HepG2 (cell line): ENCODE measurements around the gene APOC4. TPM values are rescaled to one million over a fixed set of nuclear protein-coding genes. Genes with fewer than 3 reads are reported as not detected.

ENCODE experiments used
- DPF2 ChIP-seq: sonication (generic); formaldehyde crosslinking; IDR thresholded peaks from 2 replicates; pipeline ENCODE4 v1.4.0; 2020; ENCODE audit warnings: mild to moderate bottlenecking, low read depth, missing genetic modification reagents, borderline replicate concordance
- HINFP ChIP-seq: sonication (generic); formaldehyde crosslinking; IDR thresholded peaks from 2 replicates; pipeline ENCODE4 v1.4.0; 2020; ENCODE audit warnings: low read depth, mild to moderate bottlenecking, missing genetic modification reagents
- MED13 ChIP-seq: sonication (generic); formaldehyde crosslinking; IDR thresholded peaks from 2 replicates; pipeline ENCODE4 v1.5.0; 2020; ENCODE audit warnings: missing genetic modification reagents
- RNF219 ChIP-seq: sonication (generic); formaldehyde crosslinking; IDR thresholded peaks from 2 replicates; pipeline ENCODE4 v1.5.0; 2020; ENCODE audit warnings: mild to moderate bottlenecking, missing genetic modification reagents
- SOX13 ChIP-seq, 3 experiments: fragments of 450-650 bp in 1 of 3; sonication (generic) in 1 of 3; formaldehyde crosslinking in 1 of 3; IDR thresholded peaks in 2 of 3; conservative IDR thresholded peaks in 1 of 3; 2 replicates each; pipeline versions ENCODE4 v1.5.0 to v1.6.1; 2016 to 2020; ENCODE audit warnings: antibody characterized with exemption in 1 of 3, mild to moderate bottlenecking in 1 of 3, missing compliant biosample characterization in 1 of 3, missing genetic modification reagents in 1 of 3, moderate library complexity in 1 of 3
- ZNF33A ChIP-seq: sonication (generic); formaldehyde crosslinking; IDR thresholded peaks from 2 replicates; pipeline ENCODE4 v1.5.1; 2020; ENCODE audit warnings: missing genetic modification reagents, mild to moderate bottlenecking, moderate library complexity, borderline replicate concordance
- polyA plus RNA-seq, 8 experiments: library from polyadenylated mRNA; depleted of rRNA in 3 of 8; stranded (reverse) in 7 of 8; unstranded in 1 of 8; fragments of >200 nt; fragmentation: Illumina TruSeq in 4 of 8; extraction: Trizol in 4 of 8; gene quantifications; 2 replicates each; pipeline versions ENCODE4 v1.2.1 to v1.2.3, GENCODE V29; 2011 to 2016; ENCODE audit warnings: low read depth in 4 of 8, missing spikeins in 1 of 8, mixed read lengths in 1 of 8; ENCODE audit not compliant: insufficient read depth in 1 of 8
- total RNA-seq, 5 experiments: library from RNA; depleted of rRNA; stranded (reverse); fragments of >200 nt; fragmentation: Illumina TruSeq; extraction: Trizol; gene quantifications; 2 replicates each; pipeline ENCODE4 v1.2.3, GENCODE V29; 2016; ENCODE audit warnings: low read depth in 1 of 5

APOC4 gene
- total and polyA plus RNA-seq, 2 of the 13 experiments (the other 11 are each of a cell fraction or from before 2014, with no cell fraction given), result 0.46 TPM; not detected in 1

- TF ChIP-seq RNF219 (CRISPR knock-in tag), result no peak
- TF ChIP-seq DPF2 (CRISPR knock-in tag), result no peak
- TF ChIP-seq SOX13 (IDR thresholded peaks at IDR 0.05), result no peak
- no peak for TF ChIP-seq SOX13 (CRISPR knock-in tag; conservative IDR thresholded peaks at IDR 0.05 in 1 of 2, IDR thresholded peaks at IDR 0.05 in 1 of 2)
- TF ChIP-seq MED13 (CRISPR knock-in tag), result no peak
- no peak for TF ChIP-seq HINFP (CRISPR knock-in tag)
- TF ChIP-seq ZNF33A, result no peak
Observed at GRCh38 chr19:44993926-44994537, 52.0 kb downstream of the APOC4 start (continued).

Other genes starting within 250 kb of the APOC4 start
- gene CEACAM16, start 243.1 kb upstream of the APOC4 start, total RNA-seq (2016; rRNA removed; fragmentation: Illumina TruSeq; extraction: Trizol), result not detected in 2 replicates
- gene CEACAM16, start 243.1 kb upstream of the APOC4 start, polyA plus RNA-seq (2011; rRNA removed), result not detected in 2 replicates
- 2.0 and 4.0 TPM in 2 replicates for gene BCL3, start 193.5 kb upstream of the APOC4 start, total RNA-seq (2016; rRNA removed; fragmentation: Illumina TruSeq; extraction: Trizol)
- gene BCL3, start 193.5 kb upstream of the APOC4 start, polyA plus RNA-seq (2011; rRNA removed), result 2.3 and 2.6 TPM in 2 replicates
- gene CBLC, start 164.3 kb upstream of the APOC4 start, total RNA-seq (2016; rRNA removed; fragmentation: Illumina TruSeq; extraction: Trizol), result 1.1 and 1.8 TPM in 2 replicates
- 2.6 and 4.3 TPM in 2 replicates for gene CBLC, start 164.3 kb upstream of the APOC4 start, polyA plus RNA-seq (2011; rRNA removed)
- gene BCAM, start 133.1 kb upstream of the APOC4 start, total RNA-seq (2016; rRNA removed; fragmentation: Illumina TruSeq; extraction: Trizol), result 30.6 and 51.2 TPM in 2 replicates
- 62.7 and 68.0 TPM in 2 replicates for gene BCAM, start 133.1 kb upstream of the APOC4 start, polyA plus RNA-seq (2011; rRNA removed)
- 32.7 and 75.4 TPM in 2 replicates for gene NECTIN2, start 95.9 kb upstream of the APOC4 start, total RNA-seq (2016; rRNA removed; fragmentation: Illumina TruSeq; extraction: Trizol)
- gene NECTIN2, start 95.9 kb upstream of the APOC4 start, polyA plus RNA-seq (2011; rRNA removed), result 114 and 164 TPM in 2 replicates
- 84.5 and 110 TPM in 2 replicates for gene TOMM40, start 51.0 kb upstream of the APOC4 start, total RNA-seq (2016; rRNA removed; fragmentation: Illumina TruSeq; extraction: Trizol)
- gene TOMM40, start 51.0 kb upstream of the APOC4 start, polyA plus RNA-seq (2011; rRNA removed), result 72.0 and 80.8 TPM in 2 replicates
- 458 and 1,328 TPM in 2 replicates for gene APOE, start 36.4 kb upstream of the APOC4 start, total RNA-seq (2016; rRNA removed; fragmentation: Illumina TruSeq; extraction: Trizol)
- gene APOE, start 36.4 kb upstream of the APOC4 start, polyA plus RNA-seq (2011; rRNA removed), result 1,470 and 1,944 TPM in 2 replicates
- 417 and 600 TPM in 2 replicates for gene APOC1, start 27.6 kb upstream of the APOC4 start, total RNA-seq (2016; rRNA removed; fragmentation: Illumina TruSeq; extraction: Trizol)
- 1,235 and 1,480 TPM in 2 replicates for gene APOC1, start 27.6 kb upstream of the APOC4 start, polyA plus RNA-seq (2011; rRNA removed)
- 276 and 407 TPM in 2 replicates for gene APOC2, start 3.8 kb downstream of the APOC4 start, total RNA-seq (2016; rRNA removed; fragmentation: Illumina TruSeq; extraction: Trizol)
- gene APOC2, start 3.8 kb downstream of the APOC4 start, polyA plus RNA-seq (2011; rRNA removed), result 1,401 and 1,802 TPM in 2 replicates
- 15.3 and 34.9 TPM in 2 replicates for gene CLPTM1, start 13.1 kb downstream of the APOC4 start, total RNA-seq (2016; rRNA removed; fragmentation: Illumina TruSeq; extraction: Trizol)
- gene CLPTM1, start 13.1 kb downstream of the APOC4 start, polyA plus RNA-seq (2011; rRNA removed), result 42.8 and 56.1 TPM in 2 replicates
- gene RELB, start 59.2 kb downstream of the APOC4 start, total RNA-seq (2016; rRNA removed; fragmentation: Illumina TruSeq; extraction: Trizol), result 2.8 and 3.5 TPM in 2 replicates
- gene RELB, start 59.2 kb downstream of the APOC4 start, polyA plus RNA-seq (2011; rRNA removed), result 1.9 and 4.2 TPM in 2 replicates
- 7.4 and 32.0 TPM in 2 replicates for gene CLASRP, start 96.8 kb downstream of the APOC4 start, total RNA-seq (2016; rRNA removed; fragmentation: Illumina TruSeq; extraction: Trizol)
- gene CLASRP, start 96.8 kb downstream of the APOC4 start, polyA plus RNA-seq (2011; rRNA removed), result 51.1 and 51.4 TPM in 2 replicates
- 0.62 and 0.63 TPM in 2 replicates for gene ZNF296, start 134.2 kb downstream of the APOC4 start, total RNA-seq (2016; rRNA removed; fragmentation: Illumina TruSeq; extraction: Trizol)
- gene ZNF296, start 134.2 kb downstream of the APOC4 start, polyA plus RNA-seq (2011; rRNA removed), result 0.26 and 0.39 TPM in 2 replicates
- gene GEMIN7, start 137.0 kb downstream of the APOC4 start, total RNA-seq (2016; rRNA removed; fragmentation: Illumina TruSeq; extraction: Trizol), result 30.6 and 42.0 TPM in 2 replicates
- 22.2 and 24.1 TPM in 2 replicates for gene GEMIN7, start 137.0 kb downstream of the APOC4 start, polyA plus RNA-seq (2011; rRNA removed)
- 9.2 and 14.3 TPM in 2 replicates for gene PPP1R37, start 150.9 kb downstream of the APOC4 start, total RNA-seq (2016; rRNA removed; fragmentation: Illumina TruSeq; extraction: Trizol)
- 9.0 and 13.9 TPM in 2 replicates for gene PPP1R37, start 150.9 kb downstream of the APOC4 start, polyA plus RNA-seq (2011; rRNA removed)
- not detected in 2 replicates for gene NKPD1, start 218.7 kb downstream of the APOC4 start, total RNA-seq (2016; rRNA removed; fragmentation: Illumina TruSeq; extraction: Trizol)
- 0.03 and 0.10 TPM in 2 replicates for gene NKPD1, start 218.7 kb downstream of the APOC4 start, polyA plus RNA-seq (2011; rRNA removed)
- gene TRAPPC6A, start 236.0 kb downstream of the APOC4 start, total RNA-seq (2016; rRNA removed; fragmentation: Illumina TruSeq; extraction: Trizol), result 6.2 and 6.5 TPM in 2 replicates
- 21.0 and 27.2 TPM in 2 replicates for gene TRAPPC6A, start 236.0 kb downstream of the APOC4 start, polyA plus RNA-seq (2011; rRNA removed)
- 3.2 and 4.3 TPM in 2 replicates for gene BLOC1S3, start 236.5 kb downstream of the APOC4 start, total RNA-seq (2016; rRNA removed; fragmentation: Illumina TruSeq; extraction: Trizol)
- gene BLOC1S3, start 236.5 kb downstream of the APOC4 start, polyA plus RNA-seq (2011; rRNA removed), result 4.8 TPM in 2 replicates